GM18498 (cell line): ENCODE measurements around the gene LRP1.
A peak's percentile ranks its signal among the peaks of the same experiment; 100 is the strongest.

ENCODE experiments used
- ATAC-seq: cut with Tn5 transposase; IDR thresholded peaks from one replicate; pipeline ENCODE4 v1.9.1; 2021; ENCODE audit warnings: mild to moderate bottlenecking, moderate library complexity; ENCODE audit not compliant: unreplicated experiment

The LRP1 gene

DNA sequence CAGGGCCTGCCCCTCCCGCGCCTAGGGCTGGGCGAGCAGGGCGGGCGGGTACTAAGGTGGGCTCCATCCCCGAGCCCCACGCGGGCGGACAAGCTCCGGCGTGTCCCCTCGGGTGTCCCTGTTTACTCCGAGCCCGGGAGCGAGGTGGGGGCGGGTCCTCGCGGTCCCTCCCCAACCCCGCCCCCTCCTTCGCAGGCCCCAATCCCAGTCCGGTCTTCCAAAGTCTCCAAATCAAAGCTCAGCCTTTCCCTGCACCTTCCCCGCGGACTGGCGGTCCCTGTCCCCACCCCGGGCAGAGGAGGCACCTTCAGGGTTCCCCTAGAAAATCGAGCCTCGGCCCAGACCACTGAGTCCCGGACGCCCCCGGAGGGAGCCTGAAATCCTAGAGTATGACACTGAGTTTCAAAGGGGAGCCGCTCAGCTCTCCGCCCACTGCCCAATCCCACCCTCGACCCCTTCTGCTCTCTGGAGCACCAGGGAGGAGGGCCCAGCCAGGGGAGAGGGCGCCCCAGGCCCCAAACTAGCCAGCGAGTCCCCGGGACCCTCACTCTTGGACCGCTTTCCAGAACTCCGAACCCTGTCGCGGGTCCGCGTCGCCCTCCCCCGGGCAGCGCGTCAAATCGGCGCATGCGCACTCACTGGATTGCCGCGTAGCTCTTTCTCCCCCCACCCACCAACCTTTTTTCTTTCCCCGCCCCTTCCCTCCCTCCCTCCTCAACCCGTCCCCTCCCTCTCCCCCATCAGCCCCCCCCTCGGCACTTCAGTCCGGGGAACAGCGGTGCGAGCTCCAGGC lies at the start of gene LRP1:
TSS of gene LRP1 (plus strand) at position 758 of the 793 bp plus-strand sequence. CDS start 482 bp downstream, outside the sequence.
- ATAC-seq, result peak; percentile 40

DNA sequence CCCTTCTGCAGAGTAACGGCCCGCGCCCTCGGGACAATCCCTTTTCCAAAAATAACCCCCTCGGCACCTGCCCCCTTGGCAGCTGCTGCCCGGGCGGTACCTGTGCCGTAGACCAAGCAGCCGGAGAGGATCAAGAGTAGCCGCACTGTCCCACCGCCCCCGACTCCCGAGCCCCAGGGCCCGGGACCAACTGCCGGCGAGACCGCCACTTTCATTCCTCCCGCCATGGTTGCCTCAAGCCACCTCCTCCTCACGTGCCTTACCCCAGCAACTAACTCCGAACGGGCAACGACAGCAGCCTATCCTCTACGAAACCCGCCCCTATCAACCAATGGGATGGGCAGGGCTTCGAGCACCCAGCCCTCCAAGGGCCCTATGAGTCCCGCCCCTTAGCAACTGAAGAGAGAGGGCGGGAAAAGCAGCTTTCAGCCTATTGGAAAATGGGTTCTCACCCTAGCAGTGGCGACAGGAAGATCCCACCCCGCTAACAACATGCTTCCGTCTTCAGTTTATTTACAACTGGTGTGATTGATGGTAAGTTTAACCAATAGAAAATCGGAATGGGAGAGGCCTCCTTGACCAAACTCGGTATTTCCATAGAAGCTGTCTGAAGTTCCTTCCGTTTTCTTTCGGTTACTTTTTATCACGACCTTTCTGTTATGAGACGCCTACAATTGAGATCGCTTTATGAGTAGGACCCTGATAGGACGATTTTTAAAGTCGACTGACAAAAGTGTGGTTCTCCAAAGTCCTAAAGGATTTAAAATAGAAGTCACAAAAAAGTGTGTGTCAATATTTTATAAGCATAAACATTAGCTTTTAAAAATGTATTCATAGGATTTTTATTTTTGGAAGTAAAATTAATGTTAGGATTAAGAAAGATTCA lies 49.5 kb upstream of the LRP1 start, which contains the start of gene NEMP1:
TSS of gene NEMP1 (minus strand) at position 273 of the 886 bp plus-strand sequence. CDS start at position 227, 46 bp downstream.
- peak; percentile 98 for ATAC-seq

DNA sequence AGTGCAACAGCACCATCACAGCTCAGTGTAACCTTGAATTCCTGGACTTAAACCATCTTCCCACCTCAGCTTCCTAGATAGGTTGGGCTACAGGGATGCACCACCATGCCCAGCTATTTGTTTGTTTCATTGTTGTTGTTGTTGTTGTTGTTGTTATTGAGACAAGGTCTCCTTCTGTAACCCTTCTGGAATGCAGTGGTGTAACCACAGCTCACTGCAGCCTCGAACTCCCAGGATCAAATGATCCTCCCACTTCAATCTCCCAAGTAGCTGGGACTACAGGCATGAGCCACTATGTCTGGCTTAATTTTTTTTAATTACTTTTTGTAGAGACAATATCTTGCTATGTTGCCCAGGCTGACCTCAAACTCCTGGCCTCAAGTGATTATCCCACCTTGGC lies 48.5 kb upstream of the LRP1 start:
- ATAC-seq, result no peak

DNA sequence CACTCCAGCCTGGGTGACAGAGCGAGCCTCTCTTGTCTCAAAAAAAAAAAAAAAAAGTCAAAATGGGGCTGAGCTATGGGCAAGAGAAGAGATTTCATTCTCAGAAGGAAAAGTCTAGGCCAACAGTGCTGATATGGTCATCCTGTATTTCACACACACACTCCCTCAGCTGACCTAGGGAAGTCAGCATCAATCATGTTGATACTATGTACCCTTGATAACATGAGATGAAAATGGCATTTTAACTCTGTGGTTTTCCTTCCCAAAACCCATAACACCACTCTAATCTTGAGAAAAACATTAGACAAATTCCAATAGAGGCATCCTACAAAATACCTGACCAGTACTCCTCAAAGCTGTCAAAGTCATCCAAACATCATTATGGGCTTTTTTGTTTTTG lies 47.4 kb upstream of the LRP1 start:
- no peak for ATAC-seq

DNA sequence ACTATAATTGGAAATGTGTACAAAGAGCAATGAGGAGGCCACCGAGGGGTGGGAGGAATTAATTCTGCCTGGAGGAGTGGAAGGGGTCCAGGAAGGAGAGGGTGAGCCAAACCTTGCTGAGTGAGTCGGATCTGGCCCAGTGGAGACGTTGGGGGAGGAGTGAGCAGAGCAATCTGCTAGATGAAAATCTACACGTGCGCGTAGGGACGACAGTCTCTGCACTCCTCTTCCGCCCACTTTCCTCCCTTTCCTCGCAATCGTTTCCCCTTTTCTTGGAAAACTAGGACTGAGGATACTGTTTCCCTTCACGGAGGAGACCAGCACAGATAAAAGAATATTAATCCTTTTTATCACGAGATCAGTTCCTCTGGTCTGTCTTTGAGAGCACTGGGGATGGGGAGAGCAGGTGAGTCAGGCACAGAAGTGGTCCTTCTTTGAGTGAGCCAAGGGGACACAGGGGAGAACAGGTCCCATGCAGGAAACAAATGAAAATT lies 42.2 kb upstream of the LRP1 start:
- no peak for ATAC-seq

DNA sequence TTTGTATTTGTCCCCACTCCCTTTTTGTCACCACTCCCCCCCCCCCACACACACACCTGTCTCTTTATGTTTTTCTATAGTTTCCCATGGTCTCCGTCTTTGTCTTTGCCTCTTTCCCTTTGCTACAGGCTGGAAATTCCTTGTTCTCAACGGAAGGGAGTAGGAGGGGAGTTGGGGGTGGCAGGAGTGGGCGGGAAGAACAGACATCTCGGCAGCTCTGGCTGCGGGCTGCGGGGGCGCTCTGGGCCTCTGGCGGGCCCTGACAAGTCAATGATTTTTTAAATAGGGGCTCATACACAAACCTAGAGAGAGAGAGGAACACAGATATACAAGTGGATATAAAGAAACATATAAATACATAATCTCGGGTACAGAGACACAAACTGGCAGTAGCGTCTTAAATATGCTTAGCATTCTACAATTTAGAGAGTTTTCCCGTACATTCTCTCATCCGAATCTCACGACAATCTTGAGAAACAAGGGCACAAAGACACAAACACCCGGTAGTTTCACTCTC lies 41.7 kb upstream of the LRP1 start:
- no peak for ATAC-seq

DNA sequence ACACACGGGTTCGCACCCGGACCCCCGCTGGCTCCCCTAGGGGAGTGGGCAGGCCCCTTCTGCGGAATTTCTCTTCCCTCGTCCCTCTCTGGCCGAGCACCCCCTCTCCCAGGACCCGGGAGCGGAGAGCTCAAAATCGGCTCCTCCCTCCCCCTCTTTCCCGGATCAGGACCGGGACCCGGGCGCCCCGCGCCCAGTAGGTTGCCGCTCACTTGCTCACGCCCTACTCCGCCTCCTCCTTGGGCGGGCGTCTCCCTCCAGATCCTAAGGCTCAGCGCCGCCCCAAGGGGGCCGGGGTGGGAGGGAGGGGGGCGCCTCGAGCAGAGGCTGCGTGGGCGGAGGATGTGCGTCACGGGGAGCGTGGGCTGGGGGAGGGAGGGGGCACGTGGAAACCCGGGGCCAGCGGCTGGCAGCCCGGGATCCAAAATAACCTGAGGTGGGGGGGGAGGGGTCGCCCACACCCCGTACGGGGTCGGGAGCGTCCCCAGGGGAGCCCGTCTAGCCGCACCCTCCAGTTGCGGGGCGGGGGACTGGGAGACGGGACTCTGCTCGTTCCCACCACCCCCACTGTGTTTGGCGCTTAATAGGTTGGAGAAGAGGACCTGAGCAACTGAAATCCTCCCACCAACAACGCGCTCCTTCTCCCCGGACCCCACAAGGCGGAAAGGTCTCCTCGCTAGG lies 41.1 kb upstream of the LRP1 start:
- peak; percentile 38 for ATAC-seq

DNA sequence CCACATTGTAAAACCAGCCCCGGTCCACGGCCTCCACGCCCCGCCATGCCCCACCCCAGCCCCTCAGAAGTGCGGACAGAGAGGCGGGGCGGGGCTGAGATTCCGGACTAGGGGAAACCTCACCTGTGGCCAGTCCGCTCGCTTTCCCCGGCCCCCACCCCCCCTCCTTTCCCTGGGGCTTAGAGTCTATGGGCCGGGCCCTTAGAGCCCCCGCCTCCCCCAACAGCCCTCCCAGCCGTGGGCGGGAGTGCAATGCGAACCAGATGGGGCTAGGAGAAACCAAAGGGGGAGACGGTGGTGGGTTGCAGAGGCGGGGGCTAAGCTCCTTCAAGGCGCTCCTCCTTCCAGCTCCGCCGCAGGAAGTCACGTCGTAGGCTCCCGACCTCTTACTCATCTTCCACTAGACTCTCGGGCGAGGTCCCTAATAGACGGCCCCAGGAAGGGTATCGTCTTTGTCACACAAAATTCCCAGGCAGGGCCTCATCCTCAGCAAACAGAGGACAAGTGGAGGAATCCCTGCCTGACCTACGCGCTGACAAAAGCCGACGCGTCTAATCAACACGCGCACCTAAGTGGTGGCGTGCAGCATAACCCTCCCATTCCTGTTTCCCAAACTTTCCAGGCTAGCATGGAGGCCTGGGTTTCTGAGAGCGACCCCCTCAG lies 40.5 kb upstream of the LRP1 start:
- ATAC-seq, result peak; percentile 34

DNA sequence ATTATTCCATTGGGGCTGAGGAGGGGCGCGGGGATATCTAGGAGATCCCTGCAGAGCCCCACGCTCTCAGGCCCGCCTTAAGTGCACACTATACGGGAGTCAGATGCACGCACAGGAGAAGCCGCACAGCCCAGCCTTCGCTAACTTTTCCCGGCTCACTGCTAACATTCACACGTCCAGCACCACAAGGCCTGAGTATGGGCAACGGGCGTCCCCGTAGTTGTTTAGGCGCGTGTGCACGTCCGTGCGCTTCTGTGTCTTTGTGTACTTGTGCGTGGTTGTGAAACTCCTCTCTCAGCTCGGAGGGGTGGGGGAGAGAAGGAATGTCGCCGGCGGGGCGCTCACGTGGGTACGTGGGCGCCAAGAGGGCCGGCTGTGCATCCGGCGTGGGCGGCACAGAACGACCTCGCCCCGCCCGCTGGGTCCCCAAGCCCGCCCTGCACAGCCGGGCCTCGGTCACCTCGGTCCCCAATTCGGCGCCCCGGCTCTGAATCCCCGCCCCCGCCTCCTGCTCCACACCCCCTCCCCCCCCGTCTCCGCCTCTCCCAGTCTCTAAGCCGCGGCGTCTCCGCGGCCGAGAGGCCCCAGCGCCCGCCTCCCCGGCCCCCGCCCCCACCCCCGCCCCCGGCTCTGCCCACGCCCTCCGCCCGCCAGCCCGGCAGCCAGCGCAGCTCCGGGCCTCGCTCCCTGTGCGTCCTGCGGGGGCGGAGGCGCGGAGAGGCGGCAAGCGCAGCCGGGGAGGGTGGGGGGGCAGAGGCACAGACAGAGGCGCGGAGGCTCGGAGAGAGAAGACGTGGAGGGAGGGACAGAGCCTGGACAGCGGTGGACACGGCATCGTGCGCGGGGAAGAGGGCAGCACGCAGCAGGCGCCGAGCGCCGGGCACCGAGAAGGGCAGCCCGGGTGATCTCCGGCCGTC lies 39.7 kb upstream of the LRP1 start, which contains the start of gene NAB2:
TSS of gene NAB2 (plus strand) at position 761 of the 917 bp plus-strand sequence. CDS start 158 bp downstream, outside the sequence.
- peak; percentile 67 for ATAC-seq

DNA sequence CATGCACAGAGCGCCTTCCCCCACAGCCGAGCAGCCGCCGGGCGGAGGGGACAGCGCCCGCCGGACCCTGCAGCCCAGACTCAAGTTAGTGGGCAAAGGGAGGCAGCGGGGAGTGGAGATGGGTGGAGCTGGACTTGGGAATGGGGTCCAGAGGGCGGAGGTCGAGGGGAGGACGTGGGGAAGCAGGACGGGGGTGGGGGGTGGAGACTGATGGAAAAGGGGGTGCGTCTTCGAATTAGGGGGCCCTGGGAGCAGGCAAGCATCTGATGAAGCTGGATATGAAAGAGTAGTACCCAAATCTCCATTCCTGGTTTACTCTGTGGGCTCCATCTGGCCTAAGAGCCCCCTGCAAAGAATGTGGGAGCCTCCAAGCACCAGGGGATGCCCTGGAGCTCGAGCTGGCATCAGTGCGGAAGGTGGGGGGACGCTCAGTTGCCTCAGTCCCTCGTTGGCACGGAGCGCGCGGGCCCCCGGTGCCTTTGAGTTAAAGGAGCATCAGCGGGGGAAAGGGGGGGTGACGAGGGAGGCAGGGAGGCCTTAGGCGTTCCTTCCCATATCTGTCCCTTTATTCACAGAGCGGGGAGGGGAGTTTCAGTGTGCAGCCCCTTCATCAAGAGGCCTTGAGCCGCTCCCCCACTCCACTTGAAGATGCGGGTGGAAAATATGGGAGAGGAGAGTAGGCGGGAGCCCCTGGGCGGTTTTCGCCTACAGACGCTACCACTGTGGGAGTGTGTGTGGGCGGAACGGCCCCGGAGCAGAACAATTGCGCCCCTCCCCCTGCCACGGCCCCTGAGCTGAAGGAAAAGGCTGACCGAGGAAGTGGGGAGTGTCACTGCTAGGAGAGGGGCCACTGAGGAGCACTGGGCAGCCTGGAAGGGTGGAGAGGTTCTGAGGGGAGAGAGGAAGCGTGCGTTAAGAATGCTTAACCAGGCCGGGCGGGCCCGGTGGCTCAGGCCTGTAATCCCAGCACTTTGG lies 38.7 kb upstream of the LRP1 start:
- ATAC-seq, result no peak

DNA sequence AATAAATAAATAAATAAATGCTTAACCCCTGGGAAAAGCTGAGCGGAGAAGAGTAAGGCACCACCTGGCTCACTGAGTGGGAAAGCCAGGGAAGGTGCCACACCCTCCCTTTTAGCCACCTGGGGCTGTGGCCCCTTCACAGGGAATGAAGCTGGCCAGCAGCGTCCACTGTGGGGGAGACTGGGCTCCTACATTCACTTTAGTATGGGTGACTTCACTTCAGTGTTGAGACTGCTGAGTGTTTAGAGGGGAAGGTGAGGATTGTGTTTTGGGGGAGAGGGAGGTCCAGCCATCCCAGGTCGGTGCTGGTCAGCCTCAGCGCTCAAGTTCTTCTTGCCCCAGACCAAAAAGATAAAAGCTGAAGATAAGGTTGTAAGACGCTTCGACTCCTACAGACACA lies 37.8 kb upstream of the LRP1 start:
- no peak for ATAC-seq

DNA sequence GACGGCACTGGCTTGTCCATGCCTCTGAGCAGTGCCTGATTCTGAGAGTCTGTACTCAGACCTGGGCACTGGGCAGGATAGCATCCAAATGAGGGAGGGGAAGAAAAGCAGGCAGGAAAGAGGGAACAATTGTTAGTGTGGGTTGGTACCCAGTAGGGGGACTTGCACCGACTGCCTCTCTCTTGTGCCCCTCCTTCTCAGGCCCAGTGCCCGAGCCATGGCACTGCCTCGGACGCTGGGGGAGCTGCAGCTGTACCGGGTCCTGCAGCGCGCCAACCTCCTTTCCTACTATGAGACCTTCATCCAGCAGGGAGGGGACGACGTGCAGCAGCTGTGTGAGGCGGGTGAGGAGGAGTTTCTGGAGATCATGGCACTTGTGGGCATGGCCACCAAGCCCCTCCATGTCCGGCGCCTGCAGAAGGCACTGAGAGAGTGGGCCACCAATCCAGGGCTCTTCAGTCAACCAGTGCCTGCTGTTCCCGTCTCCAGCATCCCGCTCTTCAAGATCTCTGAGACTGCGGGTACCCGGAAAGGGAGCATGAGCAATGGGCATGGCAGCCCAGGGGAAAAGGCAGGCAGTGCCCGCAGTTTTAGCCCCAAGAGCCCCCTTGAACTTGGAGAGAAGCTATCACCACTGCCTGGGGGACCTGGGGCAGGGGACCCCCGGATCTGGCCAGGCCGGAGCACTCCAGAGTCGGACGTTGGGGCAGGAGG lies 37.2 kb upstream of the LRP1 start:
- ATAC-seq, result no peak

DNA sequence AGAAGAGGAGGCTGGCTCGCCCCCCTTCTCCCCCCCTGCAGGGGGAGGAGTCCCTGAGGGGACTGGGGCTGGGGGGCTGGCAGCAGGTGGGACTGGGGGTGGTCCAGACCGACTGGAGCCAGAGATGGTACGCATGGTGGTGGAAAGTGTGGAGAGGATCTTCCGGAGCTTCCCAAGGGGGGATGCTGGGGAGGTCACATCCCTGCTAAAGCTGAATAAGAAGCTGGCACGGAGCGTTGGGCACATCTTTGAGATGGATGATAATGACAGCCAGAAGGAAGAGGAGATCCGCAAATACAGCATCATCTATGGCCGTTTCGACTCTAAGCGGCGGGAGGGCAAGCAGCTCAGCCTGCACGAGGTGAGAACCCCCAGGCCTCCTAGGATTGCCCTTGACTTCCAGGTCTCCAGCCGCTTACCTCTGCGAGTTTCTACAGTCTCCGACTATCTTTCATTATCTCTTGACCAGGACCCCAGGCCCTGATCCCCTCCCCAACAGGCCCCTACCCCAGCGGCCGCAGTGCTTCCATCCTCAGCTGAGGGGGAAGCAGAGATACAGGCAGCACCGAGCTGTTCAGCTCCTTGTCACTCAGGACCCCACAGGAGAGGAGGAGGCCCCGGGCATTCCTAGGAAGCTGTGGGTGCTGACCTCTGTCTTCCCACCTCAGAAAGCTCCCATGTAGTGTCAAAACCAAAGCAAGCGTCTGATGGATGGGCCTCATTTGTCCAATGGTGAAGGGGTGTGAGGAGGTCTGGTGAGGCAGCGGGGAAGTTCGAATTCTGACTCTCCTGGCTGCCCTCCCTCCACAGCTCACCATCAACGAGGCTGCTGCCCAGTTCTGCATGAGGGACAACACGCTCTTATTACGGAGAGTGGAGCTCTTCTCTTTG lies 36.4 kb upstream of the LRP1 start:
- no peak for ATAC-seq

DNA sequence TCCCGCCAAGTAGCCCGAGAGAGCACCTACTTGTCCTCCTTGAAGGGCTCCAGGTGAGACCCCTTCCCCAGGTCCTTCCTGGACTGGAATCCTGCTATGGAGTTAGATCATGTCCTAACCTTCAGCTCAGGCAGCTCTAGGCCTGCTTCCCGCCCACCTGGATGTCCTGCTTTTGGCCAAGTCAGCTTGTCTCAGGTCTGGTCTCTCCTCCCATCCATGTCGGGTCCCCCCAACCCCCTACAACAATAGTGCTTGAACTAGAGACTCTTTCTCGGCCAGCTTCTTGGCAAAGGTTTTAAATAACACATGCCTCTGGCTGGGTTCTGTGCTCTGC lies 35.8 kb upstream of the LRP1 start:
- no peak for ATAC-seq

DNA sequence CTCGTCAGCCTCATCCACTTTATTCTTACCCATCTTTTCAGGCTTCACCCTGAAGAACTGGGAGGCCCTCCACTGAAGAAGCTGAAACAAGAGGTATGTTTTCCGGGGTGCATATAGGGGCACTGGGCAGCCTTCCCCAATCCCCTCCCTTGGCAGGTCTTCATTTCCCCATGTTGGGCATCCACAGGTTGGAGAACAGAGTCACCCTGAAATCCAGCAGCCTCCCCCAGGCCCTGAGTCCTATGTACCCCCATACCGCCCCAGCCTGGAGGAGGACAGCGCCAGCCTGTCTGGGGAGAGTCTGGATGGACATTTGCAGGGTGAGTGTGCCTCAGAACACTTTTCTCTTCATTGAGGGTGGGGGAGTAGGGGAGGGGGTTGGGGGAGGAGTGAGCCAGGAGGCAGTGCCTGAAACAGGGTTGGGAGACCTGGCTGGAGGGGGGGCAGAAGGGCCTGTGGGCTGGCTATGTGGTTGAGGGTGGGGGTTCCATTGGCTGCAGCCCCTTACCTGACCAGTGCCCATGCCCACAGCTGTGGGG lies 35.3 kb upstream of the LRP1 start:
- no peak for ATAC-seq
